Thyroid gland (tissue), 4 donors: ENCODE data around the gene PHACTR3.

Experiments used
- POLR2A ChIP-seq, 2 donors: fragments of 450-650 bp; IDR thresholded peaks; one replicate each; pipeline ENCODE4 v1.6.1; 2017; ENCODE audit warnings: antibody characterized with exemption in 2 of 2, mild to moderate bottlenecking in 2 of 2, moderate library complexity in 1 of 2
- TF ChIP-seq, protein P1 (sequence below), 6 experiments: fragments of 200-600 bp in 3 of 6; fragments of 450-650 bp in 3 of 6; sonication (generic) in 3 of 6; IDR thresholded peaks; one replicate each; pipeline ENCODE4 v1.5.1; 2016 to 2019; ENCODE audit warnings: antibody characterized with exemption in 6 of 6, mild to moderate bottlenecking in 2 of 6, inconsistent platforms in 1 of 6, moderate library complexity in 1 of 6

DNA sequence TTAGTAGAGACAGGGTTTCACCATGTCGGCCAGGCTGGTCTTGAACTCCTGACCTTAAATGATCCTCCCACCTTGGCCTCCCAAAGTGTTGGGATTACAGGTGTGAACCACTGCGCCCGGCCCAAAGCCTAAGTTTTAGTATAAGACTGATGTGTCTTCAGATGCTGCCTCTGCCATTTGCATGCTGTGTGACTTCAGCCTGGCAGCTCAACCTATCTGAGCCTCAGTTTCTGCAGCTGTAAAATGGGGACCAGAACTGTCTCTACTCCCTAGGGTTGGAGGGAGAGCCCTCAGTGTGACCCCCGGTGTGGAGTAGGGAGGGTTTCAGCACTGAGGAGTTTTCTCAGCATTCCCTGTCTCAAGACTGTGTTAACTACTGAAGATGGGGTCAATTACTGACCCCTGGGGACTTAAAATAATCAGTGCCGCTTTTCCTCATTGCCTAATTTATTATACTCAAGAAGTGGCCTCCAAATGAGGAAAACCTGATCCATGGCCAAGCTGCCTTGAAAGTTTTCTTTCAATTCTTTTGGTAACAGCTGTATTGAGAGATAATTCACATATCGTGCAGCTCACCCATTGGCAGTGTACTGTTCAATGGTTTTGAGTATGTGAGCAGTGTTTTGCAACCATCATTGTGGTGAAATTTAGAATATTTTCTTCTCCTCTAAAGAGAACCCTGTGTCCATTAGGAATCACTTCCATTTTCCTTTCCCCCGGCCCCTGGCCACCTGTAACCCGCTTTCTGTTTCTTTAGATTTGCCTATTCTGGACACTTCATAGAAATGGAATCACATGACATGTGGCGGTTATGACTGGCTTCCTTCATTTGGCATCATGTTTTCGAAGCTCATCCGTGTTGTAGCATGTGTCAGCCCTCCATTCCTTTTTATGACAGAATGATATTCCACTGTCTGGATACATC is 64.8 kb downstream of the PHACTR3 start:
- TF ChIP-seq, protein P1, sequence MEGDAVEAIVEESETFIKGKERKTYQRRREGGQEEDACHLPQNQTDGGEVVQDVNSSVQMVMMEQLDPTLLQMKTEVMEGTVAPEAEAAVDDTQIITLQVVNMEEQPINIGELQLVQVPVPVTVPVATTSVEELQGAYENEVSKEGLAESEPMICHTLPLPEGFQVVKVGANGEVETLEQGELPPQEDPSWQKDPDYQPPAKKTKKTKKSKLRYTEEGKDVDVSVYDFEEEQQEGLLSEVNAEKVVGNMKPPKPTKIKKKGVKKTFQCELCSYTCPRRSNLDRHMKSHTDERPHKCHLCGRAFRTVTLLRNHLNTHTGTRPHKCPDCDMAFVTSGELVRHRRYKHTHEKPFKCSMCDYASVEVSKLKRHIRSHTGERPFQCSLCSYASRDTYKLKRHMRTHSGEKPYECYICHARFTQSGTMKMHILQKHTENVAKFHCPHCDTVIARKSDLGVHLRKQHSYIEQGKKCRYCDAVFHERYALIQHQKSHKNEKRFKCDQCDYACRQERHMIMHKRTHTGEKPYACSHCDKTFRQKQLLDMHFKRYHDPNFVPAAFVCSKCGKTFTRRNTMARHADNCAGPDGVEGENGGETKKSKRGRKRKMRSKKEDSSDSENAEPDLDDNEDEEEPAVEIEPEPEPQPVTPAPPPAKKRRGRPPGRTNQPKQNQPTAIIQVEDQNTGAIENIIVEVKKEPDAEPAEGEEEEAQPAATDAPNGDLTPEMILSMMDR (IDR thresholded peaks at IDR 0.05): no peak
- no peak for TF ChIP-seq POLR2A (IDR thresholded peaks at IDR 0.05)
